GM12878 (cell line): Measurements from ENCODE around the gene ANXA3. TPM values are rescaled to one million over a fixed set of nuclear protein-coding genes. Genes with fewer than 3 reads are reported as not detected.

ENCODE experiments used
- CBFB ChIP-seq: IDR thresholded peaks from 2 replicates; pipeline ENCODE4 v1.6.1; 2016; ENCODE audit warnings: antibody characterized with exemption, low read depth
- DPF2 ChIP-seq: fragments of 450-650 bp; IDR thresholded peaks from 2 replicates; pipeline ENCODE4 v1.6.1; 2017; ENCODE audit warnings: mild to moderate bottlenecking
- EZH2 ChIP-seq: IDR thresholded peaks from 2 replicates; pipeline ENCODE4 v1.6.1; 2012; ENCODE audit warnings: low read depth, mild to moderate bottlenecking, control low read depth, inconsistent platforms, low read length, borderline replicate concordance; ENCODE audit not compliant: control insufficient read depth
- FOXK2 ChIP-seq: fragments of 450-650 bp; IDR thresholded peaks from 2 replicates; pipeline ENCODE4 v1.6.1; 2017; ENCODE audit warnings: mild to moderate bottlenecking, moderate library complexity
- ZNF274 ChIP-seq: IDR thresholded peaks from one replicate; pipeline ENCODE4 v1.8.0; 2011; ENCODE audit not compliant: insufficient read length, insufficient read depth
- ZNF592 ChIP-seq: fragments of 450-650 bp; IDR thresholded peaks from 2 replicates; pipeline ENCODE4 v1.6.1; 2017; ENCODE audit warnings: mild to moderate bottlenecking, moderate library complexity
- polyA plus RNA-seq, 11 experiments: library from polyadenylated mRNA; depleted of rRNA in 4 of 11; unstranded in 6 of 11; stranded (reverse) in 5 of 11; fragments of >200 nt; fragmentation: Nextera tagmentation in 4 of 11; fragmentation: Illumina TruSeq in 1 of 11; extraction: Ambion mirVana in 4 of 11; extraction: Trizol in 1 of 11; gene quantifications; 1 replicate in 1 of 11; 2 replicates in 10 of 11; pipeline versions ENCODE4 v1.2.1 to v1.2.3, GENCODE V29; 2011 to 2016; ENCODE audit warnings: inconsistent platforms in 2 of 11, missing spikeins in 2 of 11, low read depth in 1 of 11
- total RNA-seq, 4 experiments: library from RNA; depleted of rRNA in 3 of 4; stranded (reverse); fragments of >200 nt in 3 of 4; fragmentation: Illumina TruSeq in 1 of 4; extraction: Trizol in 1 of 4; gene quantifications; 2 replicates each; pipeline versions ENCODE4 v1.2.1 to v1.2.3, GENCODE V29; 2013 to 2021
- TF ChIP-seq, protein P1 (sequence below): IDR thresholded peaks from 2 replicates; pipeline ENCODE4 v1.6.1; 2011; ENCODE audit warnings: mild to moderate bottlenecking, low read depth, low read length, moderate library complexity; ENCODE audit not compliant: insufficient replicate concordance
- TF ChIP-seq, protein P2 (sequence below): fragments of 450-650 bp; formaldehyde crosslinking; IDR thresholded peaks from 2 replicates; pipeline ENCODE4 v1.4.0; 2022; ENCODE audit warnings: mild to moderate bottlenecking, moderate library complexity
- TF ChIP-seq, protein P3 (sequence below): fragments of 450-650 bp; IDR thresholded peaks from 2 replicates; pipeline ENCODE4 v1.6.1; 2016; ENCODE audit warnings: mild to moderate bottlenecking

The ANXA3 gene
- total and polyA plus RNA-seq, 10 of the 15 experiments (the other 5 are each of a cell fraction or from before 2014, with no cell fraction given) = 0.28 to 14.7 (median 0.91) TPM

DNA sequence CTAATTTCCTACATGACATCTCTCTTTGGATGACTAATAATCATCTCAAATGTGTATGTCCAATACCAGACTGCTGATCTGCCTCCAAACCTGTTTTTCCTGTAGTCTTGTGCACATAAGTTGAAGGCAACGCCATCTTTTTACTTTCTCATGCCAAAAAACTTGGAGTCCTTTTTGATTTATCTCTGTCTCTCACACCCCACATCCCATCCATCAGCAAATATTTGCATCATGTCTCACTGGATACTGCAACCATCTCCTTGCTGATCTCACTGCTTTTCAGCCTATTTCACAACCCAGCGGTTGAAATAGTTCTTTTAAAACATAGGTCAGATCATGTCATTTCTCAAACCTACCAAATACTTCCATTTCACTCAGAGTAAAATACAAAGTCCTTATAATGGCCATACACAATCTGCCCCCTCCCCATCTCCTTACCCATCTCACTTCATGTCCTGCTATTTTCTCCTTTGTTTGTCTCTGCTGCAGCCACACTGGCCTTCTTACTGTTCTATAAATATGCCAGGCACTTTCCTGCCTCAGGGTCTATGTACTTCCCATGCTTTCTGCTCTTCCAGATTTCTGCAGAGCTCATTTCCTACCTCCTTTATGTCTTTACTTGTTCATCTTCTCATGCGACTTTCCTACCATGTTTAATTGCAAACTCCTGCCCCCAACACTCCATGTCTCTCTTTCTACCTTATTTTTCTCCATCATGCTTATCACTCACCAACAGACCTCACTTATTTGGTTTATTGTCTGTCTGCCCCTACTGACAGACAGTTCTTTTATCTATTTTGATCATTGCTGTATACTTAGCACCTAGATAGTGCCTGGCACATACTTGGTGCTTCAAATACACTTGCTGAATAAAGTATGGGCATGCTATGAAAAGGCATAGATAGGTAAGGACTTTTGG is 98.8 kb downstream of the ANXA3 start (continued):
- TF ChIP-seq, protein P1, sequence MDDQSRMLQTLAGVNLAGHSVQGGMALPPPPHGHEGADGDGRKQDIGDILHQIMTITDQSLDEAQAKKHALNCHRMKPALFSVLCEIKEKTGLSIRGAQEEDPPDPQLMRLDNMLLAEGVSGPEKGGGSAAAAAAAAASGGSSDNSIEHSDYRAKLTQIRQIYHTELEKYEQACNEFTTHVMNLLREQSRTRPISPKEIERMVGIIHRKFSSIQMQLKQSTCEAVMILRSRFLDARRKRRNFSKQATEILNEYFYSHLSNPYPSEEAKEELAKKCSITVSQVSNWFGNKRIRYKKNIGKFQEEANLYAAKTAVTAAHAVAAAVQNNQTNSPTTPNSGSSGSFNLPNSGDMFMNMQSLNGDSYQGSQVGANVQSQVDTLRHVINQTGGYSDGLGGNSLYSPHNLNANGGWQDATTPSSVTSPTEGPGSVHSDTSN = no peak
- TF ChIP-seq, protein P2, sequence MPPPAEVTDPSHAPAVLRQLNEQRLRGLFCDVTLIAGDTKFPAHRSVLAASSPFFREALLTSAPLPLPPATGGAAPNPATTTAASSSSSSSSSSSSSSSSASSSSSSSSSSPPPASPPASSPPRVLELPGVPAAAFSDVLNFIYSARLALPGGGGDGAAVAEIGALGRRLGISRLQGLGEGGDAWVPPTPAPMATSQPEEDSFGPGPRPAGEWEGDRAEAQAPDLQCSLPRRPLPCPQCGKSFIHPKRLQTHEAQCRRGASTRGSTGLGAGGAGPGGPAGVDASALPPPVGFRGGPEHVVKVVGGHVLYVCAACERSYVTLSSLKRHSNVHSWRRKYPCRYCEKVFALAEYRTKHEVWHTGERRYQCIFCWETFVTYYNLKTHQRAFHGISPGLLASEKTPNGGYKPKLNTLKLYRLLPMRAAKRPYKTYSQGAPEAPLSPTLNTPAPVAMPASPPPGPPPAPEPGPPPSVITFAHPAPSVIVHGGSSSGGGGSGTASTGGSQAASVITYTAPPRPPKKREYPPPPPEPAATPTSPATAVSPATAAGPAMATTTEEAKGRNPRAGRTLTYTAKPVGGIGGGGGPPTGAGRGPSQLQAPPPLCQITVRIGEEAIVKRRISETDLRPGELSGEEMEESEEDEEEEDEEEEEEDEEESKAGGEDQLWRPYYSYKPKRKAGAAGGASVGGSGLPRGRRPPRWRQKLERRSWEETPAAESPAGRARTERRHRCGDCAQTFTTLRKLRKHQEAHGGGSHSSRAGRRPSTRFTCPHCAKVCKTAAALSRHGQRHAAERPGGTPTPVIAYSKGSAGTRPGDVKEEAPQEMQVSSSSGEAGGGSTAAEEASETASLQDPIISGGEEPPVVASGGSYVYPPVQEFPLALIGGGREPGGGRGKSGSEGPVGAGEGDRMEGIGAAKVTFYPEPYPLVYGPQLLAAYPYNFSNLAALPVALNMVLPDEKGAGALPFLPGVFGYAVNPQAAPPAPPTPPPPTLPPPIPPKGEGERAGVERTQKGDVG (CRISPR knock-in tag) = no peak
- TF ChIP-seq EZH2 (no peak), ZNF274 (no peak), DPF2 (no peak), CBFB (no peak), FOXK2 (no peak), ZNF592 (no peak)
- TF ChIP-seq, protein P3, sequence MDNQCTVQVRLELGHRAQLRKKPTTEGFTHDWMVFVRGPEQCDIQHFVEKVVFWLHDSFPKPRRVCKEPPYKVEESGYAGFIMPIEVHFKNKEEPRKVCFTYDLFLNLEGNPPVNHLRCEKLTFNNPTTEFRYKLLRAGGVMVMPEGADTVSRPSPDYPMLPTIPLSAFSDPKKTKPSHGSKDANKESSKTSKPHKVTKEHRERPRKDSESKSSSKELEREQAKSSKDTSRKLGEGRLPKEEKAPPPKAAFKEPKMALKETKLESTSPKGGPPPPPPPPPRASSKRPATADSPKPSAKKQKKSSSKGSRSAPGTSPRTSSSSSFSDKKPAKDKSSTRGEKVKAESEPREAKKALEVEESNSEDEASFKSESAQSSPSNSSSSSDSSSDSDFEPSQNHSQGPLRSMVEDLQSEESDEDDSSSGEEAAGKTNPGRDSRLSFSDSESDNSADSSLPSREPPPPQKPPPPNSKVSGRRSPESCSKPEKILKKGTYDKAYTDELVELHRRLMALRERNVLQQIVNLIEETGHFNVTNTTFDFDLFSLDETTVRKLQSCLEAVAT = no peak
